IPS DF 6.9 (cell line): ENCODE results near the gene KCTD14.
"Not testable (repeated sequence)": the region's sequence is repeated elsewhere in the genome, so short reads cannot be mapped to it uniquely, and the experiment has no call there.

Experiments
- DNase-seq: peaks from one replicate; pipeline ENCODE4 v3.0.0-alpha.2; 2013; ENCODE audit warnings: low read depth, low spot score
- H3K27ac ChIP-seq: one replicate; pipeline ENCODE4 v1.5.1; 2013; ENCODE audit warnings: low read length, control low read depth
- H3K27me3 ChIP-seq: 2 replicates; pipeline ENCODE4 v1.6.1; 2013; ENCODE audit warnings: mild to moderate bottlenecking, low read length; ENCODE audit not compliant: control insufficient read depth, insufficient read depth
- H3K36me3 ChIP-seq: 2 replicates; pipeline ENCODE4 v1.6.1; 2013; ENCODE audit warnings: low read length; ENCODE audit not compliant: control insufficient read depth, insufficient read depth
- H3K4me1 ChIP-seq: 2 replicates; pipeline ENCODE4 v1.6.1; 2013; ENCODE audit warnings: low read length; ENCODE audit not compliant: control insufficient read depth, insufficient read depth
- H3K4me3 ChIP-seq: 2 replicates; pipeline ENCODE4 v1.5.1; 2013; ENCODE audit warnings: mild to moderate bottlenecking, low read length
- H3K9me3 ChIP-seq: 2 replicates; pipeline ENCODE4 v1.6.1; 2013; ENCODE audit warnings: low read length, inconsistent platforms; ENCODE audit not compliant: control insufficient read depth, insufficient read depth
- WGBS: extraction: QIAGEN DNeasy Blood & Tissue Kit; methylation state at CpG from one replicate; pipeline ENCODE4 v1.1.7; 2013; ENCODE audit warnings: mixed read lengths, missing lambda C conversion rate; ENCODE audit not compliant: insufficient read length, insufficient coverage; 5-methylcytosine and 5-hydroxymethylcytosine counted together

The KCTD14 gene

DNA sequence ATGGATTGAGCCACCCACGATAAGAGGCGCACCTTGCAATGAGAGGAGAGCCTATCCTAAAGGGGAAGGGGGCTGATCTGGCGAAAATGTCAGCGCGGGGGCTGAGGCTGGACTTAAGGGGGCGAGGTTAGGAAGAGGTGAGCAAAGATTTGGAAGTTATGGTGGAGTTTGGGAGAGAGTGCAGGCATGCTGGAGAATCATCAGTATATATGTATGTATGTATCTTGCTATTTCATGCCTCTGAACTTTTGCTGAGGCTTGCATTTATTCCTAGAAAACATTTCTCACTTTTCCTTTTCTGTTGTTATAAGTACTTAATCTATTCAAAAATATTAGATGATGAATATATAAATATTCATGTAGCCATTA, 23.4 kb upstream of the KCTD14 start:
- Histone ChIP-seq H3K27me3 (no peaks in the 10 kb centered on the region), H3K4me1 (peaks cover 1% of the 10 kb centered on the region; the same call in 1 of the 2 replicates), H3K9me3 (no peaks in the 10 kb centered on the region), H3K27ac (no peak overlapping the region), H3K4me3 (no peak overlapping the region), H3K36me3 (no peaks in the 10 kb centered on the region)
- no peak for DNase-seq
- no CpG with 5 or more reads among the region's 6 CpGs for WGBS

- Histone ChIP-seq H3K4me1 (peaks cover 1% of the 10 kb centered on the region; the same call in 1 of the 2 replicates), H3K27ac (no peak overlapping the region), H3K9me3 (no peaks in the 10 kb centered on the region), H3K4me3 (no peak overlapping the region; the same call in 1 of the 2 replicates), H3K36me3 (no peaks in the 10 kb centered on the region), H3K27me3 (no peaks in the 10 kb centered on the region)
- no peak for DNase-seq
- WGBS, result no CpG with 5 or more reads among the region's 28 CpGs
Observed at GRCh38 chr11:78045851-78046485, 22.9 kb upstream of the KCTD14 start.

DNA sequence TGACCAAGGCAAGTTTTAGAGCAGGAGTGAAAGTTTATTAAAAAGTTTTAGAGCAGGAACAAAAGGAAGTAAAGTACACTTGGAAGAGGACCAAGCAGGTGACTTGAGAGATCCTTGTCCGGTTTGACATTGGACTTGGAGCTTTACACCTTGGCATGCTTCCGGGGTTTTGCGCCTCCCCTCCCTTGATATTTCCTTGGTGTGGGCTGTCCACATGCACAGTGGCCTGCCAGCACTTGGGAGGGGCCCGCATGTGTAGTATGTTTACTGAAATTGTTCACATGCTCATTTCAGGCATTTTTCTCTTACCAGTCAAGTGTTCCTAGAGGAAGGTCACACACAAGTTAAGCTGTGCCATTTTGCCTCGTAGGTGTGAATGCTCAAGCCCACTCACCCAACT, 21.6 kb upstream of the KCTD14 start:
- DNase-seq, result no peak

DNA sequence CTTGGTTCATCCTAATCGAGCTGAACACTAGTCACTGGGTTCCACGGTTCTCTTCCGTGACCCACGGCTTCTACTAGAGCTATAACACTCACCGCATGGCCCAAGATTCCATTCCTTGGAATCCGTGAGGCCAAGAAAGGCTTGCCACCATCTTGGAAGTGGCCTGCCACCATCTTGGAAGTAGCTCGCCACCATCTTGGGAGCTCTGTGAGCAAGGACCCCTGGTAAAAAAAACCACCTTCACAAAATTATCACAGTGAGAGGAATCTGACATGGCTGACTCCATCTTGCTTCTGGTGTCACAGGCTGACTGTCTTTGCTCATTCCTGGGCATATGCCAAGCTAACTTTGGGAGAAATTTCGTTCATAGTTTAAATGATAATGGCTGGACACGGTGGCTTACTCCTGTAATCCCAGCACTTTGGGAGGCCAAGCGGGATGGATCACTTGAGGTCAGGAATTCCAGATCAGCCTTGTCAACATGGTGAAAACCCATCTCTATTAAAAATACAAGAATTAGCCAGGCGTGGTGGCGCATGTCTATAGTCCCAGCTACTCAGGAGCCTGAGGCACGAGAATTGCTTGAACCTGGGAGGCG, 18.9 kb upstream of the KCTD14 start:
- H3K9me3 ChIP-seq, result no peaks in the 10 kb centered on the region
- no CpG with 5 or more reads among the region's 14 CpGs for WGBS
- H3K4me1 ChIP-seq, result peaks cover 1% of the 10 kb centered on the region; the same call in 1 of the 2 replicates
- H3K4me3 ChIP-seq, result no peak overlapping the region
- H3K27me3 ChIP-seq, result no peaks in the 10 kb centered on the region
- no peak for DNase-seq
- H3K36me3 ChIP-seq, result no peaks in the 10 kb centered on the region
- H3K27ac ChIP-seq, result no peak overlapping the region

More for the DNA sequence above, 21.6 kb upstream of the KCTD14 start:
- no CpG with 5 or more reads among the region's 5 CpGs for WGBS
- no peaks in the 10 kb centered on the region for H3K36me3 ChIP-seq
- no peak overlapping the region for H3K27ac ChIP-seq
- no peak overlapping the region for H3K4me3 ChIP-seq
- H3K9me3 ChIP-seq, result no peaks in the 10 kb centered on the region
- peaks cover 1% of the 10 kb centered on the region; the same call in 1 of the 2 replicates for H3K4me1 ChIP-seq
- H3K27me3 ChIP-seq, result no peaks in the 10 kb centered on the region

GRCh38 chr11:78041380-78041719, 18.3 kb upstream of the KCTD14 start:
- H3K27me3 ChIP-seq, H3K36me3 ChIP-seq, H3K9me3 ChIP-seq, H3K4me3 ChIP-seq, H3K27ac ChIP-seq, DNase-seq, H3K4me1 ChIP-seq: not testable (repeated sequence)
- no CpG with 5 or more reads among the region's 8 CpGs for WGBS

DNA sequence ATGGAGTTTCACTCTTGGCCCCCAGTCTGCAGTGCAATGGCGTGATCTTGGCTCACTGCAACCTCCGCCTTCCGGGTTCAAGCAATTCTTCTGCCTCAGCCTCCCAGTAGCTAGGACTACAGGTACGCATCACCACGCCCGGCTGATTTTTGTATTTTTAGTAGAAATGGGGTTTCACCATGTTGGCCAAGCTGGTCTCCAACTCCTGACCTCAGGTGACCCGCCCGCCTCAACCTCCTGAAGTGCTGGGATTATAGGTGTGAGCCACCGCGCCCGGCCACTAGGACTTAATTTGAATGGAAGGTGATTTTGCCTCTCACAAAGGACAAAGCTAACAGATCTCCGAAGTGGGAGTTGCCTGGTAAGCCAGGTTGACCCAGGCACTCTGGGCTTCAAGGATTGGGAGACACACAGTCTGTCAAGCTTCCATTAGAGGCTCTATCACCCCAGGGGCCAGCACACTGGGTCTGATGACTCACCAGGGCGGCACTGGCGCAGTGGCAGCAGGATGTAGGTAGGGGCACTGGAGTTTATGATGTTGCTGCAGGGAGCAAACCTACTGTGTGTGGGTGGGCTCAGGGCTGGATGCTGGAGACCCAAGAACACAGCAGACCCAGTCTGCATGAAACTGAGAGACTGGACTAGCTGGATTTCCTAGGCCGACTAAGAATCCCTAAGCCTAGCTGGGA, 17.8 kb upstream of the KCTD14 start:
- H3K9me3 ChIP-seq, result no peaks in the 10 kb centered on the region
- no peaks in the 10 kb centered on the region for H3K27me3 ChIP-seq
- DNase-seq, result no peak
- no CpG with 5 or more reads among the region's 15 CpGs for WGBS
- H3K4me1 ChIP-seq, result no peaks in the 10 kb centered on the region
- H3K27ac ChIP-seq, result no peak overlapping the region
- no peak overlapping the region for H3K4me3 ChIP-seq
- H3K36me3 ChIP-seq, result no peaks in the 10 kb centered on the region

- H3K4me1 ChIP-seq, result no peaks in the 10 kb centered on the region
- no CpG with 5 or more reads among the region's 7 CpGs for WGBS
- no peak overlapping the region for H3K4me3 ChIP-seq
- DNase-seq, result no peak
- H3K9me3 ChIP-seq, result no peaks in the 10 kb centered on the region
- no peaks in the 10 kb centered on the region for H3K27me3 ChIP-seq
- no peak overlapping the region for H3K27ac ChIP-seq
- H3K36me3 ChIP-seq, result no peaks in the 10 kb centered on the region
Observed at GRCh38 chr11:78039919-78040671, 17.0 kb upstream of the KCTD14 start.

- H3K36me3 ChIP-seq, result no peaks in the 10 kb centered on the region
- no CpG with 5 or more reads among the region's 4 CpGs for WGBS
- no peak overlapping the region for H3K4me3 ChIP-seq
- H3K4me1 ChIP-seq, result no peaks in the 10 kb centered on the region
- H3K9me3 ChIP-seq, result no peaks in the 10 kb centered on the region
- no peak for DNase-seq
- H3K27ac ChIP-seq, result no peak overlapping the region
- H3K27me3 ChIP-seq, result no peaks in the 10 kb centered on the region
Observed at GRCh38 chr11:78039391-78039918, 16.4 kb upstream of the KCTD14 start.

GRCh38 chr11:78038697-78039313, 15.7 kb upstream of the KCTD14 start:
- no peak overlapping the region for H3K4me3 ChIP-seq
- H3K27ac ChIP-seq, result no peak overlapping the region
- H3K9me3 ChIP-seq, result no peaks in the 10 kb centered on the region
- H3K27me3 ChIP-seq, result no peaks in the 10 kb centered on the region
- H3K36me3 ChIP-seq, result no peaks in the 10 kb centered on the region
- DNase-seq, result no peak
- H3K4me1 ChIP-seq, result no peaks in the 10 kb centered on the region
- WGBS, result no CpG with 5 or more reads among the region's 8 CpGs
